ENCODE results near the gene PCDHGA1. TPM values are rescaled to one million over a fixed set of nuclear protein-coding genes. Genes with fewer than 3 reads are reported as not detected.

PCDHGA1 gene
- total and polyA plus RNA-seq, 4 experiments from 2014 or later, result 0.58 to 0.78 TPM; not detected in 2

- H3K27ac Mint-ChIP-seq, result peak overlapping the region in 1 of 7 donors; percentile 26
- intact Hi-C loops (cut with micrococcal nuclease), result no loop called here
- H3K4me3 ChIP-seq (ENCODE audit: low read length in 2 of 2), result no peak overlapping the region
- no peak for DNase-seq
- H3K9me3 ChIP-seq (ENCODE audit: control insufficient read depth in 1 of 2, low read length in 2 of 2), result no peaks in the 10 kb centered on the region
- POLR2A ChIA-PET (ENCODE audit: partially characterized antibody), result no interaction called here
- H3K4me3 Mint-ChIP-seq, result no peak overlapping the region
- no peaks in the 10 kb centered on the region for H3K27me3 ChIP-seq (ENCODE audit: insufficient read depth, low read length)
- CTCF ChIA-PET (ENCODE audit: partially characterized antibody), result interaction anchor here (1.5 to 2.0 kb wide), 2 partner anchors 9 to 11 kb away, joined by 4 to 7 read pairs; no protein-coding TSS in a partner anchor
- H3K4me1 Mint-ChIP-seq, result peaks cover 0 to 1% (median 0%) of the 10 kb centered on the region in 4 donors
- no peak overlapping the region for H3K27ac ChIP-seq (ENCODE audit: low read depth, low read length)
- H3K36me3 Mint-ChIP-seq, result no peaks in the 10 kb centered on the region
- no peaks in the 10 kb centered on the region for H3K9me3 Mint-ChIP-seq
- peaks cover 0 to 3% of the 10 kb centered on the region in 2 donors for H3K27me3 Mint-ChIP-seq
- no peaks in the 10 kb centered on the region for H3K36me3 ChIP-seq (ENCODE audit: insufficient read depth, low read length)
- no peaks in the 10 kb centered on the region for H3K4me1 ChIP-seq (ENCODE audit: insufficient read depth, low read length)
Measured at GRCh38 chr5:141506381-141507155, 176.3 kb downstream of the PCDHGA1 start.

GRCh38 chr5:141507387-141508091 is 177.2 kb downstream of the PCDHGA1 start:
- intact Hi-C loops (cut with micrococcal nuclease), result no loop called here
- DNase-seq, result no peak
- Histone ChIP-seq H3K27ac (ENCODE audit: low read depth, low read length) (no peak overlapping the region), H3K27me3 (ENCODE audit: insufficient read depth, low read length) (no peaks in the 10 kb centered on the region), H3K4me3 (ENCODE audit: low read length in 2 of 2) (no peak overlapping the region), H3K4me1 (ENCODE audit: insufficient read depth, low read length) (peaks cover 3% of the 10 kb centered on the region), H3K36me3 (ENCODE audit: insufficient read depth, low read length) (no peaks in the 10 kb centered on the region), H3K9me3 (ENCODE audit: control insufficient read depth in 1 of 2, low read length in 2 of 2) (no peaks in the 10 kb centered on the region)
- peaks cover 0 to 3% of the 10 kb centered on the region in 2 donors for H3K27me3 Mint-ChIP-seq
- no peaks in the 10 kb centered on the region for H3K9me3 Mint-ChIP-seq
- ChIA-PET POLR2A (ENCODE audit: partially characterized antibody) (no interaction called here), CTCF (ENCODE audit: partially characterized antibody) (interaction anchor here (0.9 to 2.0 kb wide), 7 partner anchors 8 to 94 kb away, joined by 3 to 7 read pairs (median 4); partner anchors contain the start of gene PCDHGA10)
- H3K4me3 Mint-ChIP-seq, result no peak overlapping the region
- peaks cover 0 to 2% of the 10 kb centered on the region in 2 donors for H3K36me3 Mint-ChIP-seq
- peaks cover 0 to 4% (median 3%) of the 10 kb centered on the region in 4 donors for H3K4me1 Mint-ChIP-seq
- peak overlapping the region in 1 of 7 donors; percentile 63 for H3K27ac Mint-ChIP-seq

- POLR2A ChIA-PET (ENCODE audit: partially characterized antibody), result no interaction called here
- Mint-ChIP-seq H3K4me3 (no peak overlapping the region), H3K36me3 (peaks cover 0 to 8% of the 10 kb centered on the region in 2 donors)
Measured at GRCh38 chr5:141508440-141508797, 178.1 kb downstream of the PCDHGA1 start.

GRCh38 chr5:141508798-141509611 is 178.7 kb downstream of the PCDHGA1 start:
- DNase-seq, result no peak
- POLR2A ChIA-PET (ENCODE audit: partially characterized antibody), result no interaction called here
- H3K27ac Mint-ChIP-seq, result no peak overlapping the region
- H3K9me3 Mint-ChIP-seq, result no peaks in the 10 kb centered on the region
- Histone ChIP-seq H3K9me3 (ENCODE audit: control insufficient read depth in 1 of 2, low read length in 2 of 2) (no peaks in the 10 kb centered on the region), H3K27ac (ENCODE audit: low read depth, low read length) (no peak overlapping the region), H3K36me3 (ENCODE audit: insufficient read depth, low read length) (no peaks in the 10 kb centered on the region), H3K4me1 (ENCODE audit: insufficient read depth, low read length) (peaks cover 11% of the 10 kb centered on the region), H3K4me3 (ENCODE audit: low read length in 2 of 2) (no peak overlapping the region), H3K27me3 (ENCODE audit: insufficient read depth, low read length) (no peaks in the 10 kb centered on the region)
- CTCF ChIA-PET (ENCODE audit: partially characterized antibody), result interaction anchor here (1.1 to 8.1 kb wide), 9 partner anchors 8 to 180 kb away, joined by 3 to 144 read pairs (median 7); partner anchors contain the start of gene PCDHGA10
- intact Hi-C loops (cut with micrococcal nuclease), result no loop called here
- H3K4me3 Mint-ChIP-seq, result no peak overlapping the region
- H3K4me1 Mint-ChIP-seq, result peaks cover 9 to 18% (median 12%) of the 10 kb centered on the region in 4 donors
- H3K27me3 Mint-ChIP-seq, result peaks cover 0 to 3% of the 10 kb centered on the region in 2 donors
- peaks cover 4 to 12% of the 10 kb centered on the region in 2 donors for H3K36me3 Mint-ChIP-seq

More at GRCh38 chr5:141508440-141508797, 178.1 kb downstream of the PCDHGA1 start:
- H3K9me3 Mint-ChIP-seq, result no peaks in the 10 kb centered on the region
- peaks cover 0 to 3% of the 10 kb centered on the region in 2 donors for H3K27me3 Mint-ChIP-seq
- DNase-seq, result no peak
- no peaks in the 10 kb centered on the region for H3K9me3 ChIP-seq (ENCODE audit: control insufficient read depth in 1 of 2, low read length in 2 of 2)
- CTCF ChIA-PET (ENCODE audit: partially characterized antibody), result interaction anchor here (0.9 to 2.0 kb wide), 7 partner anchors 13 to 179 kb away, joined by 3 to 7 read pairs (median 5); partner anchors contain the start of gene PCDHGA10
- no peak overlapping the region for H3K4me3 ChIP-seq (ENCODE audit: low read length in 2 of 2)
- no peaks in the 10 kb centered on the region for H3K36me3 ChIP-seq (ENCODE audit: insufficient read depth, low read length)
- no peaks in the 10 kb centered on the region for H3K27me3 ChIP-seq (ENCODE audit: insufficient read depth, low read length)
- intact Hi-C loops (cut with micrococcal nuclease), result no loop called here
- H3K4me1 Mint-ChIP-seq, result peaks cover 5 to 12% (median 7%) of the 10 kb centered on the region in 4 donors
- no peak overlapping the region for H3K27ac Mint-ChIP-seq
- H3K27ac ChIP-seq (ENCODE audit: low read depth, low read length), result no peak overlapping the region
- peaks cover 5% of the 10 kb centered on the region for H3K4me1 ChIP-seq (ENCODE audit: insufficient read depth, low read length)

GRCh38 chr5:141510160-141510559 is 179.8 kb downstream of the PCDHGA1 start:
- Histone ChIP-seq H3K4me1 (ENCODE audit: insufficient read depth, low read length) (peaks cover 20% of the 10 kb centered on the region), H3K27me3 (ENCODE audit: insufficient read depth, low read length) (no peaks in the 10 kb centered on the region), H3K27ac (ENCODE audit: low read depth, low read length) (no peak overlapping the region), H3K9me3 (ENCODE audit: control insufficient read depth in 1 of 2, low read length in 2 of 2) (no peaks in the 10 kb centered on the region), H3K36me3 (ENCODE audit: insufficient read depth, low read length) (peaks cover under 1% of the 10 kb centered on the region), H3K4me3 (ENCODE audit: low read length in 2 of 2) (no peak overlapping the region)
- DNase-seq, result no peak
- Mint-ChIP-seq H3K4me1 (peaks cover 13 to 22% (median 19%) of the 10 kb centered on the region in 4 donors), H3K4me3 (no peak overlapping the region), H3K27ac (peak overlapping the region in 1 of 7 donors; percentile 62), H3K27me3 (peaks cover 0 to 3% of the 10 kb centered on the region in 2 donors), H3K9me3 (no peaks in the 10 kb centered on the region), H3K36me3 (peaks cover 4 to 22% of the 10 kb centered on the region in 2 donors)
- CTCF ChIA-PET (ENCODE audit: partially characterized antibody), result interaction anchor here (0.8 to 8.1 kb wide), 9 partner anchors 9 to 190 kb away, joined by 3 to 144 read pairs (median 5); partner anchors contain the start of genes PCDHGA1, PCDHGA10 and TAF7
- intact Hi-C loops (cut with micrococcal nuclease), result loop anchor here (5.0 kb wide), 1 partner anchor 428 kb away; no protein-coding TSS in a partner anchor
- POLR2A ChIA-PET (ENCODE audit: partially characterized antibody), result no interaction called here

GRCh38 chr5:141510850-141511601 is 180.7 kb downstream of the PCDHGA1 start:
- Mint-ChIP-seq H3K27me3 (peaks cover 0 to 3% of the 10 kb centered on the region in 2 donors), H3K27ac (peak overlapping the region in 3 of 7 donors; percentile 21 to 60 (median 46)), H3K4me1 (peaks cover 14 to 28% (median 22%) of the 10 kb centered on the region in 4 donors), H3K9me3 (no peaks in the 10 kb centered on the region), H3K36me3 (peaks cover 10 to 30% of the 10 kb centered on the region in 2 donors), H3K4me3 (peak overlapping the region in 1 of 8 donors; percentile 26)
- intact Hi-C loops (cut with micrococcal nuclease), result loop anchor here (5.0 kb wide), 1 partner anchor 429 kb away; no protein-coding TSS in a partner anchor
- no peaks in the 10 kb centered on the region for H3K9me3 ChIP-seq (ENCODE audit: control insufficient read depth in 1 of 2, low read length in 2 of 2)
- no peak for DNase-seq
- peaks cover 9% of the 10 kb centered on the region for H3K36me3 ChIP-seq (ENCODE audit: insufficient read depth, low read length)
- H3K4me1 ChIP-seq (ENCODE audit: insufficient read depth, low read length), result peaks cover 20% of the 10 kb centered on the region
- H3K27ac ChIP-seq (ENCODE audit: low read depth, low read length), result no peak overlapping the region
- no peak overlapping the region for H3K4me3 ChIP-seq (ENCODE audit: low read length in 2 of 2)
- H3K27me3 ChIP-seq (ENCODE audit: insufficient read depth, low read length), result no peaks in the 10 kb centered on the region
- ChIA-PET POLR2A (ENCODE audit: partially characterized antibody) (interaction anchor here (1.4 kb wide), 1 partner anchor 140 kb away, joined by 3 read pairs; the partner anchor contains the start of gene FCHSD1), CTCF (ENCODE audit: partially characterized antibody) (interaction anchor here (0.7 to 8.1 kb wide), 17 partner anchors 10 to 288 kb away, joined by 3 to 144 read pairs (median 9); partner anchors contain the start of genes PCDHB14, PCDHGA1, PCDHGA10 and PCDHGA11)
